ENCODE data around the gene POFUT1. TPM values are rescaled to one million over a fixed set of nuclear protein-coding genes. Genes with fewer than 3 reads are reported as not detected.

The POFUT1 gene
- total RNA-seq, 1 donor from 2014 or later = 24.0 TPM

DNA sequence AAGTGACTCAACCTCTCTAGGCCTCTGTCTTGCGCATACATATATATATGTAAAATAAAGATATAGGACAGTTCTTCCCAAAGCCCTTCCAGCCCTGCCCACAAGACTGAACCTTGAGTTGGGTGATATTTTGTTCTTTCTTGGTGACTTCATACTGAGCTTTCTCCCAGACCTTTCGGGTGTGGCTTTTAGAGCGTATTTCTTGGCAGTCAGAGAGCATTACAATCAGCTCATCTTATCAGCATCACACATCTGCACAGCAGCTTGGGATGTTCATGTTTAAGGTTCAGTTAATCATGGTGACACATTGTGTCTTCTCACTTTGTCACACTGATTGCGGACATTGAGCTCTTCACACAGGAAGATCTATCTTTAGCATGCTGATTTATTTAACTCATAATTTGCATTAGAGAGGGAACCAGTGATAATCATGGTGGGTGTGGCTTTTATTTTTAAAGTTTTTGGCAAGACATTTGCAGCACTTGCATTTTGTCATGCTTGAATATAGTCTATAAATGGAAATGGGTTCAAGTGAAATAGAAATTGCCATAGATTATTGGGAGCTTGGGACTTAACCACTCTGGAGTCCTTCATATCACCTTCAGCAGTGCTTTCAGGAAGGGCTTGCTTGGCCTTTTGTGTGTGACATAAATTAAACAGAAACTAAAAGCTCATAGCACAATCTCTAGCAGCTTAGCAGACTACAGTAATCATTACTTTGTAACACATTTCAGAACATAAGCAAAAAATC is 78.1 kb downstream of the POFUT1 start:
- peaks cover 86% of the 10 kb centered on the region for H3K4me1 Mint-ChIP-seq
- H3K27me3 Mint-ChIP-seq = no peaks in the 10 kb centered on the region
- H3K36me3 Mint-ChIP-seq (ENCODE audit: low read depth) = peaks cover 26% of the 10 kb centered on the region

DNA sequence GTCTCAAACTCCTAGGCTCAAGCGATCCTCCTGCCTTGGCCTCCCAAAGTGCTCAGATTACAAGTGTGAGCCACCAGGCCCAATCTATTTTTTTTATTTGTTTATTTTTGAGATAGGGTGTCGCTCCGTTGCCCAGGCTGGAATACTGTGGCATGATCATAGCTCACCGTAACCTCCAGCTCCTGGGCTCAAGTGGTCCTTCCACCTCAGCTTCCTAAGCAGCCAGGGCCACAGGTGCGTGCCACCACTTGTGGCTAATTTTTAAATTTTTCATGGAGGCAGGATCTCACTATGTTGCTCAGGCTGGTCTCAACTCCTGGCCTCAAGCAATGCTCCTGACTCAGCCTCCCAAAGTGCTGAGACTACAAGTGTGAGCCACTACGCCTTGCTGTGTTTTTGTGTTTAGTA is 79.6 kb downstream of the POFUT1 start:
- Mint-ChIP-seq H3K36me3 (ENCODE audit: low read depth) (peaks cover 13% of the 10 kb centered on the region), H3K4me3 (no peak overlapping the region), H3K4me1 (peaks cover 79% of the 10 kb centered on the region), H3K9me3 (no peaks in the 10 kb centered on the region), H3K27ac (peak overlapping the region; percentile 30), H3K27me3 (no peaks in the 10 kb centered on the region)
- ATAC-seq (ENCODE audit: low read depth) (no peak), DNase-seq (no peak)
- TF ChIP-seq, protein P1, sequence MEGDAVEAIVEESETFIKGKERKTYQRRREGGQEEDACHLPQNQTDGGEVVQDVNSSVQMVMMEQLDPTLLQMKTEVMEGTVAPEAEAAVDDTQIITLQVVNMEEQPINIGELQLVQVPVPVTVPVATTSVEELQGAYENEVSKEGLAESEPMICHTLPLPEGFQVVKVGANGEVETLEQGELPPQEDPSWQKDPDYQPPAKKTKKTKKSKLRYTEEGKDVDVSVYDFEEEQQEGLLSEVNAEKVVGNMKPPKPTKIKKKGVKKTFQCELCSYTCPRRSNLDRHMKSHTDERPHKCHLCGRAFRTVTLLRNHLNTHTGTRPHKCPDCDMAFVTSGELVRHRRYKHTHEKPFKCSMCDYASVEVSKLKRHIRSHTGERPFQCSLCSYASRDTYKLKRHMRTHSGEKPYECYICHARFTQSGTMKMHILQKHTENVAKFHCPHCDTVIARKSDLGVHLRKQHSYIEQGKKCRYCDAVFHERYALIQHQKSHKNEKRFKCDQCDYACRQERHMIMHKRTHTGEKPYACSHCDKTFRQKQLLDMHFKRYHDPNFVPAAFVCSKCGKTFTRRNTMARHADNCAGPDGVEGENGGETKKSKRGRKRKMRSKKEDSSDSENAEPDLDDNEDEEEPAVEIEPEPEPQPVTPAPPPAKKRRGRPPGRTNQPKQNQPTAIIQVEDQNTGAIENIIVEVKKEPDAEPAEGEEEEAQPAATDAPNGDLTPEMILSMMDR (IDR thresholded peaks at IDR 0.05) = no peak
- CTCF ChIA-PET = no interaction called here
- intact Hi-C loops (cut with micrococcal nuclease) = loop anchor here (10.0 kb wide), 1 partner anchor 52 kb away; no protein-coding TSS in a partner anchor
- POLR2A ChIA-PET = interaction anchor here (1.1 kb wide), 1 partner anchor 71 kb away, joined by 3 read pairs; the partner anchor contains the start of gene ASXL1

More for the DNA sequence above, 78.1 kb downstream of the POFUT1 start:
- no peaks in the 10 kb centered on the region for H3K9me3 Mint-ChIP-seq
- peak overlapping the region; percentile 89 for H3K27ac Mint-ChIP-seq
- peak; percentile 79 for ATAC-seq (ENCODE audit: low read depth)
- peak overlapping the region; percentile 70 for H3K4me3 Mint-ChIP-seq
- DNase-seq = no peak
- POLR2A ChIA-PET = interaction anchor here (0.5 to 3.9 kb wide), 8 partner anchors 9 to 534 kb away, joined by 3 to 35 read pairs (median 4); partner anchors contain the start of genes ASXL1, KIF3B and MAPRE1
- intact Hi-C loops (cut with micrococcal nuclease) = loop anchor here (1.0 to 10.0 kb wide), 3 partner anchors 8 to 72 kb away; partner anchors contain the start of gene KIF3B
- CTCF ChIA-PET = interaction anchor here (0.8 to 1.4 kb wide), 3 partner anchors 31 to 72 kb away, joined by 3 to 4 read pairs (median 4); partner anchors contain the start of gene ASXL1
- TF ChIP-seq, protein P1 (IDR thresholded peaks at IDR 0.05) = no peak

Other genes with a start within 250 kb of the POFUT1 start
- 0.04 and 0.12 TPM in 2 replicates for gene XKR7, start 239.7 kb upstream of the POFUT1 start, total RNA-seq
- gene CCM2L, start 197.4 kb upstream of the POFUT1 start, total RNA-seq = 0.11 and 0.20 TPM in 2 replicates
- gene HCK, start 155.6 kb upstream of the POFUT1 start, total RNA-seq = 183 TPM in 2 replicates
- 41.9 and 48.1 TPM in 2 replicates for gene TM9SF4, start 98.2 kb upstream of the POFUT1 start, total RNA-seq
- gene PLAGL2, start 137 bp upstream of the POFUT1 start, total RNA-seq = 17.3 and 17.9 TPM in 2 replicates
- gene KIF3B, start 69.8 kb downstream of the POFUT1 start, total RNA-seq = 25.9 and 28.4 TPM in 2 replicates
- gene ASXL1, start 150.5 kb downstream of the POFUT1 start, total RNA-seq = 145 and 169 TPM in 2 replicates

Measured in activated B cell treated with CpG ODN at 0.5 μM for 24 hours (primary cell).